GM10248 (cell line): ENCODE data around the gene TCF7L2.

ENCODE experiments used
- CTCF ChIA-PET: fragments of 300-600 bp; sonication (Branson Sonifier 250); formaldehyde crosslinking; extraction: SDS; loops from one replicate; lab custom pipeline; 2021; ENCODE audit warnings: antibody characterized with exemption; lab: Yijun Ruan, JAX
- POLR2A ChIA-PET: fragments of 350-650 bp; sonication (Branson Sonifier 250); formaldehyde crosslinking; extraction: SDS; loops from one replicate; lab custom pipeline; 2020; ENCODE audit warnings: antibody characterized with exemption; lab: Yijun Ruan, JAX
- DNase-seq: peaks from one replicate; pipeline ENCODE4 v3.0.0; 2012; ENCODE audit errors: extremely low spot score
- CTCF ChIP-seq: IDR thresholded peaks from 2 replicates; pipeline ENCODE4 v1.5.1; 2012; ENCODE audit warnings: mild to moderate bottlenecking, low read depth; ENCODE audit errors: extremely low read depth, missing control alignments, control extremely low read depth

The TCF7L2 gene

GRCh38 chr10:112952282-112953173 is 2.5 kb downstream of the TCF7L2 start:
- CTCF ChIA-PET: interaction anchor here (0.8 kb wide), 1 partner anchor 23 kb away, joined by 3 read pairs; no protein-coding TSS in a partner anchor
- POLR2A ChIA-PET: no interaction called here
- TF ChIP-seq CTCF: no peak
- DNase-seq: no peak

DNA sequence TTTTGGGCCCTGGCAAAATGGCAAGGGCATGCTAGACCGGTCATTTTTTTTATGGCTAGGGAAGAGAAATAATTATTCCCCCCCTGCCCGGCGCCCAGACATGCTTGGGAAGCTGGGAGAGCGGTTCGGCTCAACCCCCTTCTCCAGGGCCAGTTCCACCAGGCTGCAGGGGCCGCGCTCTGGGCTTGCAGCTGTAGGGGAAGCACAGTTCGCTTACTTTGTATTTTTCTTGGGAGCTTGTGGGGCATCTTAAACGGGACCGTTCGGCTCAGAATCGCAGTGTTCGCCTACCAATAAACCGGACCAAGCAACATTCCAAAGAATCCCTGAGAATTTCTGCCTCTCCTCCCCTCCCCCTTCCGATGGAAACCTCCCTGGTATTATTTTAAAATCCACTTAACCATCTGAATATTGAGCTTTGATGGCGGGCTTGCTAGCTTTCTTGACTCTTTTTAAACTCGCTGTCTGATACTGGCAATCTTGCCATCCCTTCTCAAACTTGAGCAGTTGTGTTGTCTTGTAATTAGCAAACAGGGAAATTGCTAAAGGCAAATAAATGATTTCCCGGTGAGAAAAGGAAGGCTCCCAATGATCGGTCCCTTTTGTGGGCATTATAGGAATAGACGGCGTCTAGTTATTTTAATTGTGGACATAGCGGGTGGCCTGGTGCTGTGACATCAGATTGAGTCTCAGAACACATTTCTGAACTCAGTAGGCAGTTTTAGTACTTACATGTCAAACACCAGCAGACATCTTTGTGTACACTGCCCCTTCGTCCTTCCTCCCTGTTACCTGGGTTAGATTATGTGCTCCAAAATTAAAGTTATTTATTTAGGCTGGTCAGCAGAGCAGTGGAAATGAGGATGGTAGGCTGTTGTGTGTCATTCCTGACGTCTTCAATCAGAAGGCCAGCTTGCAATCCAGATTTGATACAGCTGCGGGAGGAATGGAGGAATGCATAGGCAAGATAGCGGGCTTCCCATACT is 3.4 kb downstream of the TCF7L2 start:
- no peak for TF ChIP-seq CTCF
- CTCF ChIA-PET: interaction anchor here (0.8 kb wide), 1 partner anchor 24 kb away, joined by 3 read pairs; no protein-coding TSS in a partner anchor
- DNase-seq: no peak
- POLR2A ChIA-PET: no interaction called here

- ChIA-PET CTCF (no interaction called here), POLR2A (no interaction called here)
- TF ChIP-seq CTCF: no peak
- no peak for DNase-seq
These were observed 5.0 kb downstream of the TCF7L2 start for GRCh38 chr10:112954974-112955581.

- POLR2A ChIA-PET: no interaction called here
- no peak for TF ChIP-seq CTCF
- CTCF ChIA-PET: no interaction called here
- DNase-seq: no peak
These were observed 5.8 kb downstream of the TCF7L2 start for GRCh38 chr10:112955582-112956421.

DNA sequence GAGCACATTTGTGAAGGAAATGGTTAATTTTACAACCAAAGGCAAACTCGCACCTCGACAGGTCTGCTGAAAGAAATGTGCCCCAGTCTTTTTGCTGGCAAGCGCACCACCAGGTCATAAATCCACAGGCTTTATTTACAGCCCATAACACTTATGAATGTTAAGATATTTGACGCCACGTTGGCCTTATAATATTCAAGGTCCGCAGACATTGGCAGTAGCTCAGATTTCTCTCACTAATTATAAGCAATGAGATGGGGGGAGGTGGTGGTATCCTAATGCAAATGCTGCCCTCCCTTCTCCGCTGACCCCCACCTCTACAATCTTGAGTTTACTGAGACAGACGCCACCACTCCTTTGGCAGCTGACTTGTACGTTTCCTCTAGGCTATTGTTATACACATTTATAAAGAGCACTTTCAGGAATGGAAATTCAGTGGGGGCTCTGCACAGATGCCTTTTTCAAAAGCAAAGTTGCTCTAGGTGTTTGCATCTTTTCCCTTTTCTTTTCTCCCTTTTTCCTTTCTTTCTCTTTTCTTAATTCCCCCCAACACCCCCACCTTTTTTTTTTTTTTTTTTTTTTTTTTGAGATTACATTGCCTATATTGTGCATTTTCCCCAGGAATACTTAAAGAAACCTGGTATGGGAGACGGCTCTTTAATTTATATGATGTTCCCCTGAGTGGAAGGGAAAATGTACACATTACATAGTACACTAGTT is 6.7 kb downstream of the TCF7L2 start:
- DNase-seq: no peak
- TF ChIP-seq CTCF: no peak
- ChIA-PET POLR2A (no interaction called here), CTCF (no interaction called here)
